Endometrial microvascular endothelial cells (primary cell): ENCODE data around the gene DPPA5. TPM values are rescaled to one million over a fixed set of nuclear protein-coding genes. Genes with fewer than 3 reads are reported as not detected.
"Not testable (repeated sequence)": the region's sequence is repeated elsewhere in the genome, so short reads cannot be mapped to it uniquely, and the experiment has no call there.

Experiments
- in situ Hi-C: cut with HindIII; loops from 2 replicates; pipeline ENCODE4 v1.10.0; 2017; ENCODE audit warnings: low sequenced_read_pairs, low pct_unique_long_range_greater_than_20kb; ENCODE audit errors: inconsistent ontology term
- total RNA-seq: library from RNA; depleted of rRNA; stranded (reverse); fragments of >200 nt; gene quantifications from one replicate; pipeline ENCODE4 v1.2.3, GENCODE V29; 2015; ENCODE audit errors: inconsistent ontology term

The DPPA5 gene
- not detected for total RNA-seq

- in situ Hi-C loops, result no loop called here
Observed at GRCh38 chr6:73353636-73354593, at the start of gene DPPA5. DPPA5 (minus strand) TSS chr6:73354276; CDS start chr6:73354225, 51 bp downstream.

- in situ Hi-C loops, result no loop called here
Observed at GRCh38 chr6:73400656-73401055, 46.6 kb upstream of the DPPA5 start.

- in situ Hi-C loops, result no loop called here
Observed at GRCh38 chr6:73395875-73396274, 41.8 kb upstream of the DPPA5 start.

GRCh38 chr6:73394577-73395354 is 40.7 kb upstream of the DPPA5 start, which contains the start of gene DDX43:
DDX43 (plus strand) TSS chr6:73394828; CDS start chr6:73394906, 78 bp downstream.
- in situ Hi-C loops, result no loop called here

- in situ Hi-C loops, result no loop called here
Observed at GRCh38 chr6:73393278-73393677, 39.2 kb upstream of the DPPA5 start.

GRCh38 chr6:73392188-73392587 is 38.1 kb upstream of the DPPA5 start:
- in situ Hi-C loops, result not testable (repeated sequence)

- in situ Hi-C loops, result no loop called here
Observed at GRCh38 chr6:73391675-73392074, 37.6 kb upstream of the DPPA5 start.

GRCh38 chr6:73389854-73390253 is 35.8 kb upstream of the DPPA5 start:
- in situ Hi-C loops, result no loop called here

- in situ Hi-C loops, result no loop called here
Observed at GRCh38 chr6:73388800-73389512, 34.9 kb upstream of the DPPA5 start.

- in situ Hi-C loops, result no loop called here
Observed at GRCh38 chr6:73388433-73388799, 34.3 kb upstream of the DPPA5 start.

GRCh38 chr6:73382462-73383113 is 28.5 kb upstream of the DPPA5 start:
- in situ Hi-C loops, result no loop called here

- in situ Hi-C loops, result not testable (repeated sequence)
Observed at GRCh38 chr6:73381531-73381930, 27.5 kb upstream of the DPPA5 start.

- in situ Hi-C loops, result no loop called here
Observed at GRCh38 chr6:73377225-73377624, 23.1 kb upstream of the DPPA5 start.

GRCh38 chr6:73375216-73375615 is 21.1 kb upstream of the DPPA5 start:
- in situ Hi-C loops, result no loop called here

- in situ Hi-C loops, result no loop called here
Observed at GRCh38 chr6:73372516-73372915, 18.4 kb upstream of the DPPA5 start.

- in situ Hi-C loops, result no loop called here
Observed at GRCh38 chr6:73371984-73372383, 17.9 kb upstream of the DPPA5 start.

- in situ Hi-C loops, result no loop called here
Observed at GRCh38 chr6:73369563-73369962, 15.5 kb upstream of the DPPA5 start, which contains the start of gene OOEP. OOEP (minus strand) TSS chr6:73369897; CDS start chr6:73369792, 105 bp downstream.

- in situ Hi-C loops, result no loop called here
Observed at GRCh38 chr6:73369157-73369556, 15.1 kb upstream of the DPPA5 start.

- in situ Hi-C loops, result no loop called here
Observed at GRCh38 chr6:73368675-73369074, 14.6 kb upstream of the DPPA5 start.
